ENCODE data around the gene FSCN2. TPM values are rescaled to one million over a fixed set of nuclear protein-coding genes. Genes with fewer than 3 reads are reported as not detected.

FSCN2 gene, protein sequence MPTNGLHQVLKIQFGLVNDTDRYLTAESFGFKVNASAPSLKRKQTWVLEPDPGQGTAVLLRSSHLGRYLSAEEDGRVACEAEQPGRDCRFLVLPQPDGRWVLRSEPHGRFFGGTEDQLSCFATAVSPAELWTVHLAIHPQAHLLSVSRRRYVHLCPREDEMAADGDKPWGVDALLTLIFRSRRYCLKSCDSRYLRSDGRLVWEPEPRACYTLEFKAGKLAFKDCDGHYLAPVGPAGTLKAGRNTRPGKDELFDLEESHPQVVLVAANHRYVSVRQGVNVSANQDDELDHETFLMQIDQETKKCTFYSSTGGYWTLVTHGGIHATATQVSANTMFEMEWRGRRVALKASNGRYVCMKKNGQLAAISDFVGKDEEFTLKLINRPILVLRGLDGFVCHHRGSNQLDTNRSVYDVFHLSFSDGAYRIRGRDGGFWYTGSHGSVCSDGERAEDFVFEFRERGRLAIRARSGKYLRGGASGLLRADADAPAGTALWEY
- total RNA-seq (1 to 10 TPM in 4 of 9 donors, under 1 TPM in 5; 0.22 to 1.9 (median 0.72) TPM), polyA plus RNA-seq (1 to 10 TPM in 1 of 3 donors, under 1 TPM in 1, not detected in 1; 0.51 to 1.7 TPM)
- long read RNA-seq, donor 1 = 0 reads
- long read RNA-seq, donor 2 = 0 reads
- long read RNA-seq, donor 3 = 0 reads
- long read RNA-seq, donor 4 = 0 reads
- long read RNA-seq, donor 5 = 0 reads
- long read RNA-seq, donor 6 = 0 reads
- long read RNA-seq, donor 7 = 0 reads
- long read RNA-seq, donor 8 = 0 reads
- long read RNA-seq, donor 9 = 0 reads
- long read RNA-seq, donor 10 = 0 reads

DNA sequence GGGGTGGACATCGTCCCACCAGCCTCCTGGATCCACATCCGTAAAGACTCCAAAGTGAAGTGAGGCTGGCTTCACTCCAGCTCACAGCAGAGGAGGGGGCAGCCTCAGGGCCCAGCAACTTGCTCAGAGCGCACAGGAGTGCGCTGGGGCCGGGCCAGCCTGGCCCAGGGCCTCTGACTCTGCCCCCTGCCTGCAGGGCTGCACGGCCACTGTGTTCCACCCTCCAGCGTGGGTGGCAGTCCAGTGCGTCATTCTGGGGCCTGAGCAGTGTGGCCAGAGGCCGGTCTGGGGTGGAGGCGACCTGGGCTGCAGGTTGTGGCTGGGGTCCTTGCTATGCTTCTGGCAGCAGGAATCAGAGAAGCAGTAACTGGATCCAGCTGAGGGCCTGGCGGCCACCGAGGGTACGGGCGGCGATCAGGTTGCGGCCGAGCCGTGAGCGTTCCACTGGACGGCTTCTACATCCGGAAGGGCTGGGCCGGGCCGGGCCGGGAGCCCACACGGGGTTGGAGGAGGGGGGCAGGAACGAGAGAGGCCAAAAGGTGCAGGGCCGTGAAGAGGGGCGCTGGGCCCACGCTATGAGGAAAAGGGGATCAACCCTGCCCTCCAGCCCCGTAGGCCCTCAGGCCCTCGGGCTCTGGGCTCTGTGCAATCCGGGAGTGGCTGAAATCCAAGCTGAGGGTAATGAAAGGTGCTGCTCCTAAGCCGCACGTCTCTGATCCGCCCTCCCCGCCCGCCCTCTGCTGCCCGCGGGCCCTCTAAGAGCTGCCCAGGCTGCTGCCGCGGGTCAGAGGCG, at the start of gene FSCN2:
Gene FSCN2 (plus strand): TSS at position 787 of the 793 bp plus-strand sequence. CDS start 155 bp downstream, outside the sequence.
- TF ChIP-seq, protein P1, sequence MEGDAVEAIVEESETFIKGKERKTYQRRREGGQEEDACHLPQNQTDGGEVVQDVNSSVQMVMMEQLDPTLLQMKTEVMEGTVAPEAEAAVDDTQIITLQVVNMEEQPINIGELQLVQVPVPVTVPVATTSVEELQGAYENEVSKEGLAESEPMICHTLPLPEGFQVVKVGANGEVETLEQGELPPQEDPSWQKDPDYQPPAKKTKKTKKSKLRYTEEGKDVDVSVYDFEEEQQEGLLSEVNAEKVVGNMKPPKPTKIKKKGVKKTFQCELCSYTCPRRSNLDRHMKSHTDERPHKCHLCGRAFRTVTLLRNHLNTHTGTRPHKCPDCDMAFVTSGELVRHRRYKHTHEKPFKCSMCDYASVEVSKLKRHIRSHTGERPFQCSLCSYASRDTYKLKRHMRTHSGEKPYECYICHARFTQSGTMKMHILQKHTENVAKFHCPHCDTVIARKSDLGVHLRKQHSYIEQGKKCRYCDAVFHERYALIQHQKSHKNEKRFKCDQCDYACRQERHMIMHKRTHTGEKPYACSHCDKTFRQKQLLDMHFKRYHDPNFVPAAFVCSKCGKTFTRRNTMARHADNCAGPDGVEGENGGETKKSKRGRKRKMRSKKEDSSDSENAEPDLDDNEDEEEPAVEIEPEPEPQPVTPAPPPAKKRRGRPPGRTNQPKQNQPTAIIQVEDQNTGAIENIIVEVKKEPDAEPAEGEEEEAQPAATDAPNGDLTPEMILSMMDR (IDR thresholded peaks at IDR 0.05) = no peak
- TF ChIP-seq POLR2A (IDR thresholded peaks at IDR 0.05) = no peak
- WGBS, 4 donors = 48 to 59% (median 51%) methylated on average over 26 to 42 of the region's 42 CpGs
- intact Hi-C loops (cut with DNase I) = no loop called here
- H3K36me3 ChIP-seq (replicated peaks in 1 of 2) = no peaks in the 10 kb centered on the region
- H3K9me3 ChIP-seq (replicated peaks in 1 of 3) = no peaks in the 10 kb centered on the region
- DNase-seq = no peak
- no peaks in the 10 kb centered on the region for H3K4me1 ChIP-seq (replicated peaks in 1 of 2)
- no peak within 1 kb of the TSS for H3K4me3 ChIP-seq
- no peak within 1 kb of the TSS for H3K27ac ChIP-seq
- H3K27me3 ChIP-seq = peaks cover 32% of the 10 kb centered on the region

DNA sequence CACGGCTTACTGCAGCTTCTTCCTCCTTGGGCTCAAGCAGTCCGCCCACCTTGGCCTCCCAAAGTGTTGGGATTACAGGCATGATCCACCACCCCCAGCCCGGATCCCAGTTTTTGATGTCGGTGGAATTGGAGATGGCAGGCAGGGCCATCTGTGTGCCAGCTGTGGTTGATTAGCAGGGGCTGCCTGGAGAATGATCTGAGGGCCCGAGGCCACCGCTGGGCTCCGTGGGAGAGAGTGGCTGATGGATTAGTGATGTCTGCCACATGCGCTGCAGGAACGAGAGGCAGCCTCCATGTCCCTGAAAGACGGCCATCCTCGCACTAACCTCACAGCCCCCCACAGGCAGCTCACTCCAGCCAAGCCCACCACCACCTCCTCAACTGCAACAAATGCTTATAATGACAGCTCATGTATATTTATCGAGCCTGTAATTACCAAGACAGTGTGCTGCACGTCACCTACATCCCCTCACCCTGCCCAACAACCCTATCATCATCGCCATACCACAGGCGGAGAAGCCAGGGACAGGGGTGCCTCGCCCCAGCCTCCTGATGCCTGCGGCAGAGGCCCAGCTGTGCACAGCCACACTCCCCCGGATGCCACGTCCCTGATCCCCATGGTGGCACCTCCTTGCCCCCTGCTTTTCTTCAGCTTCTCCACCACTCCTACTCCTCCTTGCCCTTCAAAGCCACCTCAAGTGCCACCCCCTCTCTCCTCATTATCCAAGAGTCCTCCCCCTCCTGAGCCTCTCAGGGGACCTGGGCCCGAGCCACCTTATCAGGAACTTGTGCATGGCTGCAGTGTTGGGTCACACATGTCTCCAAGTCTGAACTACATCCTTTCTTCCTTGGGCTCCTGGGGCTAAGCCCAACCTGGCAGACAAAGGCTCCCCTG, 48.8 kb upstream of the FSCN2 start:
- H3K27ac ChIP-seq = peak overlapping the region in 3 of 5 donors; percentile 25 to 74 (median 36)
- H3K9me3 ChIP-seq (replicated peaks in 1 of 3) = no peaks in the 10 kb centered on the region
- 85 to 91% (median 88%) methylated on average over 14 to 20 of the region's 20 CpGs for WGBS, 4 donors
- TF ChIP-seq, protein P1 (IDR thresholded peaks at IDR 0.05) = no peak
- no peak for TF ChIP-seq POLR2A (IDR thresholded peaks at IDR 0.05)
- H3K27me3 ChIP-seq = no peaks in the 10 kb centered on the region
- intact Hi-C loops (cut with DNase I) = loop anchor here (5.0 to 10.0 kb wide), 4 partner anchors 85 to 335 kb away; partner anchors contain the start of genes BAHCC1 (in 1 of the 2) and SLC38A10 (in 1 of the 2)
- H3K36me3 ChIP-seq (replicated peaks in 1 of 2) = no peaks in the 10 kb centered on the region
- H3K4me1 ChIP-seq (replicated peaks in 1 of 2) = peaks cover 15 to 35% of the 10 kb centered on the region in 2 donors
- H3K4me3 ChIP-seq = no peak overlapping the region
- no peak for DNase-seq

DNA sequence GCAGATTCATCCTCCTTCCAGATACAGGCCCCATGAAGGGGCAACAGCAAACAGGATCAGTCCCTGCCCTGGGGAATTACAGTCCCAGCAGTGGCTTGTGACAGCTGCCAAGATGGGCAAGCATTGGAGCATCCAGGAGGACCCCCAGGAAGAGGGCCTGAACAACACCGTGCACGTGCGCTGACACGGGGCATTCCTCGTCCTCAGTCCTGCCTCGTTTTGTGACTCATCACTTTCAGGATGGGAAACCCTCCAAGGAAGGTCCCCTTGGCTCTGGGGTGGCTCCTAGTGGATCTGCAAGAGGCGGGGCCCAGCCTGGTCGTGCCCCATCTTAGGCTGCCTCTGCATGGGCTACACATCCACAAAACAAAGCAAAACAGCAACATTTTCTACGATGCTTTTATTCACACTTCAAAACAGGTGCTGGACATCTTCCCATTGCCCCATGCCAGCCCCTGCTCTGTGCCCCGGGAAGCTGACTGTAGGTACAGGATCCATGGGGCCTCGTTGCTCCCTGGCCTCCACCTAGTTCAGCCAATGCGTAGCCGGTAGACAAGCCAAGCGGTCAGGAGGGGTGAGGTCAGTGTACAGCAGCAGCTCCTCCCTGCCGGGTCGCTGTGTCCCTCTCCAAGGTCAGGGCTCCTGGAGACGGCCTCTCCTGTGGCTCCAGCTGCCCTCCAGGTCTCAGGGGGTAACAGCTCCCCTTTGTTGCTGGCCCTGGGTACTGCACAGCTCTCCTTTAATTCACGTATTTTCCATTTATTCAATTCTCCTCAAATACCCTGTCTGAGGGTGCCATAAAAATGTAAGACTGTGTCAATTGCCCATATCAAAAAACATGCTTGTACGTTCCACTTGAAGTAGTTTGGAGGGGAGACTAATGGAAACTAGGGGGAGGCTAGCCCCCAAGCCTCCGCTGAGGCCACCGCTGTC, 47.8 kb upstream of the FSCN2 start:
- Histone ChIP-seq H3K27ac (peak overlapping the region in 3 of 5 donors; percentile 25 to 74 (median 36)), H3K36me3 (replicated peaks in 1 of 2) (no peaks in the 10 kb centered on the region), H3K27me3 (no peaks in the 10 kb centered on the region), H3K4me1 (replicated peaks in 1 of 2) (peaks cover 15 to 37% of the 10 kb centered on the region in 2 donors), H3K4me3 (no peak overlapping the region), H3K9me3 (replicated peaks in 1 of 3) (no peaks in the 10 kb centered on the region)
- WGBS, 4 donors = 39 to 51% (median 41%) methylated on average over 11 to 21 of the region's 21 CpGs
- intact Hi-C loops (cut with DNase I) = loop anchor here (5.0 to 10.0 kb wide), 4 partner anchors 86 to 336 kb away; partner anchors contain the start of genes BAHCC1 (in 1 of the 2) and SLC38A10 (in 1 of the 2)
- peak; percentile 75 to 92 (median 89) for DNase-seq
- peak in 1 of 2 donors; percentile 38 for TF ChIP-seq POLR2A (IDR thresholded peaks at IDR 0.05)
- TF ChIP-seq, protein P1 (IDR thresholded peaks at IDR 0.05) = peak in 3 of 6 experiments; percentile 4 to 22 (median 14)
